Femur (tissue), 1 donor: ENCODE data around the gene CACNG1.

ENCODE experiments used
- DNase-seq: peaks from one replicate; pipeline ENCODE4 v3.0.0-alpha.2; 2017

CACNG1 gene

DNA sequence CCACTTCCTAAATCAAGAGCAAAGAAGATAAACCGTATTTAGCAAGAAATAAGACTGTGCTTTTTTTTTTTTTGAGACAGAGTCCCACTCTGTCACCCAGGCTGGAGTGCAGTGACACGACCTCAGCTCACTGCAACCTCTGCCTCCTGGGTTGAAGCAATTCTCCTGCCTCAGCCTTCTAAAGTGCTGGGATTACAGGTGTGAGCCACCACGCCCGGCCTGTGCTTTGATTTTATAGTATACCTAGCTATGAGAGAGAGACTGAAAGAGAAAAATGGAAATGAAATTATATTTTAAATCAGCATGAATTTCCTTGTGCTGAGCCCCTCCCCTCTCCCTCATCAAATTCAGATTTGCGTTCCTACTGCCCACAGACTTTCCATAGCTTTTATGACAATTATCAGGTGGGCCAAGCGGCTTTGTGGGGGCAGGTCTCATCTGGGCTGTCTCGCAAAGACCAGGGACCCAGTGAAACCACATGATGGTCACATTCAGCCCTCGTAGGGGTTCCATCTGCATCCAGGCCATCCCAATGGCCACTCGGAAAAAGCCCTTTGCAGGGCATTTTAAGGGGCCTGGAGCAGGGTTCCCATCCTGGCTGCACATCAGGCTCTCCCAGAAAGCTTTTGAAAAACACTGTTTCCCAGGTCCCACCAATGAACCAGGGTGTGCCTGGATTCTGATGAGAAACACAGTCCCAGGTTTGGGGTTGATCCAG, 8.5 kb downstream of the CACNG1 start:
- no peak for DNase-seq

DNA sequence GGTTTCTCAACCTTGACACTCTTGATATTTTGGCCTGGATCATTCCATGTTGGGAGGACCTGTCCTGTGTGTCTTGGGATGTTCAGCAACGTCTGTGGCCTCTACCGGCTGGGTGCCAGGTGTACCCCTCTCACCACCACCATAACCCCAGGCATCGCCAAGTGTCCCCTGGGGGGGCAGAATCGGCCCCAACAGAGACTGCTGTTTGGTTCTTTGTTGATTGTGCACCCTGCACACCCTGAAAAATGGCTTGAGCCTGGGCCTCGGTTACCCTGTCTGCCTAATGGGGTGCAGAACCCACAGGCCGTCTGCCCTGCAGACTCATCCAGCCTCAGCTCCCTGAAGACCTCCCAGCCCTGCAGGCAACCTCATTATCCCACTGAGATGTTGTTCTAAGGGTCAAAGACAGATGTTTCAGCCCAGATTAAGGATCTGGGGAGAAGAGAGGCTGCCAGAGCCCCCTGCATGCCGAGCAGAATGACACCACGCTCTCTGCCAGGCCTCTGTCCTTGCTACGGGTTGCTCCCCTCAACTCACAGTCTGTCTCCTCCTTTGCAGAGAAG, 9.2 kb downstream of the CACNG1 start:
- DNase-seq: no peak

GRCh38 chr17:67054011-67054591, 9.7 kb downstream of the CACNG1 start:
- DNase-seq: no peak

DNA sequence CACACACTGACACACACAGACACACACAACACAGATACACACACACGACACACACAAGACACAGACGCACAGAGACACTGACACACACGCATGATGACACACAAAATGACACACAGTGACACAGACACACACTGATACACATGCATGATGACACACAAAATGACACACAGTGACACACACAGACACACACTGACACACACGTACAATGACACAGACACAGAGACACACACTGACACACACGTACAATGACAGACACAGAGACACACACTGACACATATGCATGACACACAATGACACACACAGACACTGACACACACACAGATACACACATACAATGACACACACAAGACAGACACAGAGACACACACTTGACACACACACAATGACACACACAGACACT, 10.3 kb downstream of the CACNG1 start:
- no peak for DNase-seq

- no peak for DNase-seq
Measured at GRCh38 chr17:67055041-67055443, 10.7 kb downstream of the CACNG1 start.

GRCh38 chr17:67055811-67056745, 11.7 kb downstream of the CACNG1 start:
- DNase-seq: no peak

DNA sequence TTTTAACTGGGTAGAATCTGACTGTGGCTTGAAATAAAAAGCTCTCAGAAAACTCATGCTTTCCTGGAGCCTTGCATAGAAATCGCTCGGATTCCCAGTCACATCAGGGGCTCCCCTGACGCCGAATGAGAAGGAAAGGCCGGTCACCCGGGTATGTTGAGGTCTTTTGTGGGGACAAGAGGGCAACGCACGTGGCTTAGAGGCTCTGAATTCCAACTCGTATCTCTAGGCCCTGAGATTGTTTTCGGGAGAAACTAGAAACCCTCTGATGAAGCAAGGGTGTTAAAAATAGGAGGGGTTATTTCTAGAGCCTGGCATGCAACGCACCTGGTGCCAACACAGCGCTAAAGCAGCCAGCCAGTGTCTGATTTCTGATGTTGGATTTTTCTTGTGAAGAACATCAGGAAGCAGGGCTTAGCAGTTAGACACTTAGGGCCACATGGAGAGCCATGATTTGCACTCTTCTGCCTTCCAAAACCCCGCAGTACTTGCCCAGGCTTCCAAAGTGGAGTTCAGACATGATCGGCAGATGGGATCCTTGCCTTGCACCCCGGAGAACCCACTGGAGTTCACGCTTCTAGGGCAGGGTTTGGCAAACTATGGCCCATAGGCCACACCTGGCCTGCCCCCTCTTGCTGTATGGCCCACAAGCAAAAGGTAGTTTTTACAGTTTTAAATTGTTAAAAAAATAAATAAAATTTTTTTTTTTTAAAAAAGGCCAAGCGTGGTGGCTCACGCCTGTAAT, 12.6 kb downstream of the CACNG1 start:
- no peak for DNase-seq

GRCh38 chr17:67058036-67058435, 13.7 kb downstream of the CACNG1 start:
- DNase-seq: no peak

- DNase-seq: peak; percentile 44
Measured at GRCh38 chr17:67059372-67059771, 15.0 kb downstream of the CACNG1 start.

GRCh38 chr17:67063141-67063540, 18.8 kb downstream of the CACNG1 start:
- DNase-seq: no peak

- no peak for DNase-seq
Measured at GRCh38 chr17:67066717-67067116, 22.4 kb downstream of the CACNG1 start.

DNA sequence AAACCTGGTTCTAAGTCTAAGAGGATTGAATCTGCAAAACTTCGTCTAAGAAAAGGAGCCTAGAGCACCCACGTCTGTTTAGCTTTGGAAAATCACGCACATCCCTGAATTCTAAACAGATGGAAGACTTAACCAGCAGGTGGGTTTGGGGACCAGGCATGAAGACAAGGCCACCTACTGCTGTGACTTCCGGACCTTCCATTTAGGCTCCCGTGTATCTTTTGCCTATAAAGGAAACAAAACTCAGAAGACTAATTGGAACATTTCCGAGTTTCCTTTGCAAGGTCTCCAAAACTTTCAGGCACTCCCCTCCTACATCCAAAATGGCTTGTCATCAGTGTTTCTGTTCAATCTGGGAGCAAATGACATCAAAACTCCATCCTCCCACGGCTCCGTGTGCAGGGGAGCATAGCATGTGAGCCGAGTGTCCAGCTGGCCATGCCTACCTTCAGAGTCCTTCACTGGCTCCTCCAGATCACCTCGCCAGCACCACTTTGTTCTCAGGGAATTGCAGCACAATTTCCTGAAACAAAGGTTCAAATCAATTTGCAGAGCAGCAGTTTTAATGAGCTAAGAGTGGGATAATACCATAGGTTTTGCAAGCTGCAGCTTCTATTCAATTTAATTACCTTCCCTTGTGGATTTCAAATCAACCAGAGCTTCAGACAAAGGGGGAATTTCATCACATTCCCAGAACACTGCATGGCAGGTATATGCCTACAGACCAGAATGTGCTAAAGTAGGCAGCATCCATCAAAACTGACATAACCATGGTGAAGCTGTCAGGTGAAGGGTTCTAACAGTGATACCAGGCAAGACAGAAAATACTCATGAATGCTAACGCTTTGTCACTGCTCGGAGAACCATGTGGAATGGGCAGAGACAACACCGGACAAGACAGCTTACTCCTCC, 23.5 kb downstream of the CACNG1 start:
- no peak for DNase-seq

- no peak for DNase-seq
Measured at GRCh38 chr17:67068999-67069398, 24.6 kb downstream of the CACNG1 start.

GRCh38 chr17:67069603-67070136, 25.3 kb downstream of the CACNG1 start:
- no peak for DNase-seq

- no peak for DNase-seq
Measured at GRCh38 chr17:67071595-67071994, 27.2 kb downstream of the CACNG1 start.

- DNase-seq: no peak
Measured at GRCh38 chr17:67072885-67073284, 28.5 kb downstream of the CACNG1 start.

DNA sequence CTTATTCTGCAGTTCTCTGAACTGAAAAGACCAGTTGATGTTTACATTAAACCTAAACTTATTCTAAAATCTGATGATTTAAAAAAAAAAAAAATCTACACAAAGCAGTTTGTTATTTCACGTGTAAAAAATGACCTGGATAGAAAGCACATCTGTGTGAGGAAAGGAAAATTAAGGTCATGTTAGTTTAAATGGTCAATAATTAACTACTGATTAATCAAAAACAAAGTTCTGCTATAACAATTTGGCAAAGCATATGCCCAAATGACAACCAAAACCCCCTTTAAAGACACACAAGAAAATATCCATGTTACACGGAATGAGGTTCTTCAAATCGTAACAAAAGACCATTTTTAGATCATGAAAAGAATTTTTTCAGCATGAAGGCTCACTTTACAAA, 30.4 kb downstream of the CACNG1 start:
- no peak for DNase-seq

DNA sequence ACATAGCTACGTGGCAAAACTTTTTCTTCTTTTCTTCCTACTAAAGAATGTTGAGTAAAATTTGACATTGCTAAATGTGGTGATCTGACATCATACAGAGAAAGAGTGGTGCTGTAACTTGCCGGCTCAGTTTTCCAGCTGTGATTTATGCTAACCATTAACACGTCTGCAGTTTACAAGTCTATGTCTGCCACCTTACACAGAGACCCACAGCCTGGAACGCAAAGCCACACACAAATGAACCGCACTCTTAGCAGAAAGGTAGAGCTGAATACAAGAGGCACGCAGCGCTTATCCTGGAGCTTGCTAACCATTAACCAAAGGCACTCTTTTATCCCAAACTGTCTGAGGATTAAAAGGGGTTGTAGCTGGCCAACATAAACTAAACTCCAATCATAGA, 31.9 kb downstream of the CACNG1 start:
- no peak for DNase-seq

DNA sequence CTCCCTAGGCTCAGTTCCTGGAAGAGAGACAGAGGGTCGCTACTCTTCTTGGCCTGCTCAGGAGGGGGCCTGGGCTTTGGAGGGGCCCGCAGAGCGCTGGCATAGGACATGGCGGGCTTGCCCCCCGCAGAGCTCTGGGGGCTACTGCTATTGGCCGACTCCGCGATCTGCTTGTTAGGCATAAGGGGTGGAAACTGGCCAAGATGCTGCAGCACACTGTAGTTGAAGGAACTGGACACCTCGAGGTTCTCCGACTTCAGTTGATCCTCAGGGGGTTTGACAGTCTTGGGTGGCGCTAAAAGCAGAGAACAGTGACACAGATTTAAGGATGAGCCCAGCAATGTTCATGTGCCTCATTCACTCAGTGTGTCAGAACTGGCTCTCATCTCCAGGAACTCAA, 33.9 kb downstream of the CACNG1 start:
- DNase-seq: no peak

DNA sequence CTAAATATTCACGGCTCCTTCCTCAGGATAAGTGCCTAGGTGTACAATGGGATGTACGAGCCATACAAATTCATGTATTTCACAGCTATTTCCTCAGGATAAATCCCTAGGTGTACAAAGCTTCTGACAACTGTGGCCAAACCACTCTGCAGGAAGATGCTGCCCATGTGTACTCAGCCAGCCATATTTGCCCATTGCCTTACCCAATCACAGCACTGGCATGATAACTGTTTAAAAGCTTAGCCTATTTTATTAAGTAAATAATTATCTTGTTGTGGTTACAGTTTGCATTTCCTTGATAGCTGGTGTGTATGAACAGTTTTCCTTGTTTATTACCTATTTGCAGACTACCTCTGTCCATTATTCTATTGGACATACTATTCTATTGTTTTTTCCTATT, 35.1 kb downstream of the CACNG1 start:
- no peak for DNase-seq

DNA sequence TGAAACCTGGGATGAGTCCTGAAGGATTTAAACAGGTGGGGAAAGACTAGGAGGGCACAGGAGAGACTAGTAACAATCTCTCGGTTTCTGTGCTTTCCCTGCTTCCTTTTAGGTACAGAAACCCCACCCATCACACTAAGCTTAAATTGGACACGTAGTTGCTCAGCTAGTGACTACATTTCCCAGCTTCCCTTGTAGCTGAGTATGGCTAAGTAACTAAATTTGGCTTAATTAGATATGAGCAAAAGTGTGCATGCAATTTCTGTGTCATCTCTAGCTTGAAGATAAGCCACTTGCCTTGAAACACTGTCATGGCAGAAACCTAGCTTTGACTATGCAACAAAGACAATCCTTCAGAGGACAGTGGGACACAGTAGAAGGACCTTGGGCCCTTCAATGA, 36.5 kb downstream of the CACNG1 start:
- no peak for DNase-seq
